GM23338 (cell line): ENCODE measurements around the gene PEPD. TPM values are rescaled to one million over a fixed set of nuclear protein-coding genes. Genes with fewer than 3 reads are reported as not detected.

ENCODE experiments used
- ATAC-seq: fragments of 200-7000 bp; cut with Tn5 transposase; 3 replicates; pipeline ENCODE4 v1.9.1; 2020
- DNase-seq: peaks from one replicate; pipeline ENCODE4 v3.0.0-alpha.2; 2015; ENCODE audit warnings: low spot score
- H2AFZ ChIP-seq: fragments of 200-600 bp; sonication (generic); 2 replicates; pipeline ENCODE4 v1.8.0; 2016; ENCODE audit warnings: antibody characterized with exemption, mild to moderate bottlenecking, moderate library complexity
- H3F3A ChIP-seq: fragments of 200-600 bp; sonication (generic); replicated peaks from 2 replicates; pipeline ENCODE4 v1.8.0; 2017; ENCODE audit warnings: antibody characterized with exemption, mixed run types, low read depth
- H3K27ac ChIP-seq: fragments of 200-600 bp; sonication (generic); 2 replicates; pipeline ENCODE4 v1.6.1; 2016; ENCODE audit warnings: low read depth
- H3K27me3 ChIP-seq: fragments of 200-600 bp; sonication (generic); 2 replicates; pipeline ENCODE4 v1.8.0; 2016; ENCODE audit warnings: mild to moderate bottlenecking, mixed run types, moderate library complexity; ENCODE audit not compliant: insufficient read depth
- H3K36me3 ChIP-seq: fragments of 200-600 bp; sonication (generic); 2 replicates; pipeline ENCODE4 v1.8.0; 2016; ENCODE audit warnings: mild to moderate bottlenecking; ENCODE audit not compliant: insufficient read depth
- H3K4me1 ChIP-seq: fragments of 200-600 bp; sonication (generic); 2 replicates; pipeline ENCODE4 v1.8.0; 2016; ENCODE audit warnings: mild to moderate bottlenecking, moderate library complexity; ENCODE audit not compliant: insufficient read depth
- H3K4me2 ChIP-seq: fragments of 200-600 bp; sonication (generic); 2 replicates; pipeline ENCODE4 v1.7.1; 2017; ENCODE audit warnings: mixed run types
- H3K4me3 ChIP-seq: fragments of 200-600 bp; sonication (generic); 2 replicates; pipeline ENCODE4 v1.6.1; 2016; ENCODE audit warnings: mixed run types
- H3K79me2 ChIP-seq: fragments of 200-600 bp; sonication (generic); replicated peaks from 2 replicates; pipeline ENCODE4 v1.8.0; 2017; ENCODE audit warnings: mild to moderate bottlenecking; ENCODE audit not compliant: insufficient read depth
- H3K9me2 ChIP-seq: fragments of 200-600 bp; sonication (generic); 2 replicates; pipeline ENCODE4 v1.8.0; 2017; ENCODE audit not compliant: insufficient read depth
- H4K20me1 ChIP-seq: fragments of 200-600 bp; sonication (generic); replicated peaks from 2 replicates; pipeline ENCODE4 v1.8.0; 2017; ENCODE audit warnings: mild to moderate bottlenecking; ENCODE audit not compliant: insufficient read depth
- H3K27ac Mint-ChIP-seq: 2 replicates; pipeline ENCODE4 v1.8.0; 2020; ENCODE audit warnings: inconsistent platforms, mild to moderate bottlenecking, moderate library complexity, mixed read lengths
- H3K27me3 Mint-ChIP-seq: 3 replicates; pipeline ENCODE4 v1.8.0; 2022; ENCODE audit warnings: low read depth, mild to moderate bottlenecking, moderate library complexity, mixed read lengths, inconsistent platforms; ENCODE audit not compliant: insufficient read depth, poor library complexity
- H3K36me3 Mint-ChIP-seq: 3 replicates; pipeline ENCODE4 v1.8.0; 2021; ENCODE audit warnings: low read depth, mild to moderate bottlenecking, inconsistent platforms, moderate library complexity, mixed read lengths
- H3K4me1 Mint-ChIP-seq: 3 replicates; pipeline ENCODE4 v1.8.0; 2020; ENCODE audit warnings: mild to moderate bottlenecking, inconsistent platforms, mixed read lengths
- H3K4me3 Mint-ChIP-seq: 3 replicates; pipeline ENCODE4 v1.8.0; 2021; ENCODE audit warnings: moderate library complexity, mild to moderate bottlenecking, inconsistent platforms, mixed read lengths
- H3K9me3 Mint-ChIP-seq: 3 replicates; pipeline ENCODE4 v1.8.0; 2020; ENCODE audit warnings: moderate library complexity, mild to moderate bottlenecking, inconsistent platforms, mixed read lengths
- CREB1 ChIP-seq: fragments of 250-450 bp; sonication (Bioruptor Pico); IDR thresholded peaks from 2 replicates; pipeline ENCODE4 v1.5.0; 2020; ENCODE audit warnings: low read depth, mild to moderate bottlenecking, moderate library complexity
- EZH2 ChIP-seq: fragments of 200-600 bp; sonication (generic); IDR thresholded peaks from one replicate; pipeline ENCODE4 v1.8.0; 2017; ENCODE audit warnings: antibody characterized with exemption, mild to moderate bottlenecking, low read depth; ENCODE audit not compliant: unreplicated experiment
- EZH2phosphoT487 ChIP-seq: fragments of 200-600 bp; sonication (generic); IDR thresholded peaks from one replicate; pipeline ENCODE4 v1.8.1; 2018; ENCODE audit warnings: antibody characterized with exemption; ENCODE audit not compliant: unreplicated experiment
- JUNB ChIP-seq: IDR thresholded peaks from one replicate; pipeline ENCODE4 v1.6.1; 2016; ENCODE audit warnings: antibody characterized with exemption; ENCODE audit not compliant: unreplicated experiment
- NANOG ChIP-seq: IDR thresholded peaks from 2 replicates; pipeline ENCODE4 v1.6.1; 2016; ENCODE audit warnings: antibody characterized with exemption, borderline replicate concordance
- STAT1 ChIP-seq: IDR thresholded peaks from one replicate; pipeline ENCODE4 v1.6.1; 2016; ENCODE audit warnings: antibody characterized with exemption; ENCODE audit not compliant: unreplicated experiment
- ZNF114 ChIP-seq: fragments of 250-450 bp; sonication (Bioruptor Pico); IDR thresholded peaks from 2 replicates; pipeline ENCODE4 v1.5.0; 2020; ENCODE audit warnings: mild to moderate bottlenecking, moderate library complexity
- ZNF331 ChIP-seq: fragments of 250-450 bp; sonication (Bioruptor Pico); IDR thresholded peaks from 2 replicates; pipeline ENCODE4 v1.5.0; 2020; ENCODE audit warnings: low read depth, mild to moderate bottlenecking, moderate library complexity
- polyA plus RNA-seq: library from polyadenylated mRNA; unstranded; fragments of >200 nt; fragmentation: Nextera tagmentation; extraction: Ambion mirVana; gene quantifications from 2 replicates; pipeline ENCODE4 v1.2.1, GENCODE V29; 2016
- total RNA-seq: library from RNA; depleted of rRNA; stranded (reverse); fragments of >200 nt; shearing (Covaris generic); gene quantifications from 2 replicates; pipeline ENCODE4 v1.2.3, GENCODE V29; 2014
- TF ChIP-seq, protein P1 (sequence below): IDR thresholded peaks from 2 replicates; pipeline ENCODE4 v1.6.1; 2016; ENCODE audit warnings: antibody characterized with exemption
- TF ChIP-seq, protein P2 (sequence below), 2 experiments: fragments of 200-600 bp in 1 of 2; sonication (generic) in 1 of 2; conservative IDR thresholded peaks; 2 replicates each; pipeline versions ENCODE4 v1.5.1 to v1.6.1; 2016 to 2017; ENCODE audit warnings: antibody characterized with exemption in 2 of 2, low read depth in 2 of 2, mild to moderate bottlenecking in 2 of 2, moderate library complexity in 1 of 2
- TF ChIP-seq, protein P3 (sequence below): IDR thresholded peaks from one replicate; pipeline ENCODE4 v1.6.1; 2018; ENCODE audit warnings: antibody characterized with exemption; ENCODE audit not compliant: unreplicated experiment

Gene PEPD
- total and polyA plus RNA-seq, 2 experiments from 2014 or later = 81.7 to 89.2 TPM

DNA sequence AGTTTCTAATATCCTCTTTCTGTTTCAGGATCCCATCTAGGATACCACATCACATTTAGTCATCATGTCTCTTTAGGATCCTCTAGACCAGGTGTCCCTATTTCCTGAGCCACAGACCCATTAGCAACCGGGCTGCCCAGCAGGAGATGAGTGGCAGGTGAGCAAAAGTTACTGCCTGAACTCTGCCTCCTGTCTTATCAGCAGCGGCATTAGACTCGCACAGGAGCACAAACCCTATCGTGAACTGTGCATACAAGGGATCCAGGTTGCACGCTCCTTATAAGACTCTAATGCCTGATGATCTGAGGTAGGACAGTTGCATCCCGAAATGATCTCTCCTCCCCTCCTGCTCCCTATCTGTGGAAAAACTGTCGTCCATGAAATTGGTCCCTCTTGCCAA, 155.9 kb downstream of the PEPD start:
- no peaks in the 10 kb centered on the region for H3F3A ChIP-seq
- ATAC-seq (no peak), DNase-seq (no peak)
- Mint-ChIP-seq H3K9me3 (no peaks in the 10 kb centered on the region), H3K27me3 (peaks cover 2% of the 10 kb centered on the region), H3K27ac (no peak overlapping the region), H3K36me3 (no peaks in the 10 kb centered on the region), H3K4me1 (no peaks in the 10 kb centered on the region), H3K4me3 (no peak overlapping the region)
- H3K9me2 ChIP-seq = no peaks in the 10 kb centered on the region
- TF ChIP-seq, protein P1, sequence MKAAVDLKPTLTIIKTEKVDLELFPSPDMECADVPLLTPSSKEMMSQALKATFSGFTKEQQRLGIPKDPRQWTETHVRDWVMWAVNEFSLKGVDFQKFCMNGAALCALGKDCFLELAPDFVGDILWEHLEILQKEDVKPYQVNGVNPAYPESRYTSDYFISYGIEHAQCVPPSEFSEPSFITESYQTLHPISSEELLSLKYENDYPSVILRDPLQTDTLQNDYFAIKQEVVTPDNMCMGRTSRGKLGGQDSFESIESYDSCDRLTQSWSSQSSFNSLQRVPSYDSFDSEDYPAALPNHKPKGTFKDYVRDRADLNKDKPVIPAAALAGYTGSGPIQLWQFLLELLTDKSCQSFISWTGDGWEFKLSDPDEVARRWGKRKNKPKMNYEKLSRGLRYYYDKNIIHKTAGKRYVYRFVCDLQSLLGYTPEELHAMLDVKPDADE = no peak
- TF ChIP-seq STAT1 (no peak), EZH2 (no peak), JUNB (no peak), NANOG (no peak), EZH2phosphoT487 (no peak), ZNF331 (no peak), ZNF114 (no peak), CREB1 (CRISPR knock-in tag) (no peak)
- TF ChIP-seq, protein P2, sequence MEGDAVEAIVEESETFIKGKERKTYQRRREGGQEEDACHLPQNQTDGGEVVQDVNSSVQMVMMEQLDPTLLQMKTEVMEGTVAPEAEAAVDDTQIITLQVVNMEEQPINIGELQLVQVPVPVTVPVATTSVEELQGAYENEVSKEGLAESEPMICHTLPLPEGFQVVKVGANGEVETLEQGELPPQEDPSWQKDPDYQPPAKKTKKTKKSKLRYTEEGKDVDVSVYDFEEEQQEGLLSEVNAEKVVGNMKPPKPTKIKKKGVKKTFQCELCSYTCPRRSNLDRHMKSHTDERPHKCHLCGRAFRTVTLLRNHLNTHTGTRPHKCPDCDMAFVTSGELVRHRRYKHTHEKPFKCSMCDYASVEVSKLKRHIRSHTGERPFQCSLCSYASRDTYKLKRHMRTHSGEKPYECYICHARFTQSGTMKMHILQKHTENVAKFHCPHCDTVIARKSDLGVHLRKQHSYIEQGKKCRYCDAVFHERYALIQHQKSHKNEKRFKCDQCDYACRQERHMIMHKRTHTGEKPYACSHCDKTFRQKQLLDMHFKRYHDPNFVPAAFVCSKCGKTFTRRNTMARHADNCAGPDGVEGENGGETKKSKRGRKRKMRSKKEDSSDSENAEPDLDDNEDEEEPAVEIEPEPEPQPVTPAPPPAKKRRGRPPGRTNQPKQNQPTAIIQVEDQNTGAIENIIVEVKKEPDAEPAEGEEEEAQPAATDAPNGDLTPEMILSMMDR (conservative IDR thresholded peaks at IDR 0.05; ENCODE audit: low read depth in 2 of 2) = no peak
- TF ChIP-seq, protein P3, sequence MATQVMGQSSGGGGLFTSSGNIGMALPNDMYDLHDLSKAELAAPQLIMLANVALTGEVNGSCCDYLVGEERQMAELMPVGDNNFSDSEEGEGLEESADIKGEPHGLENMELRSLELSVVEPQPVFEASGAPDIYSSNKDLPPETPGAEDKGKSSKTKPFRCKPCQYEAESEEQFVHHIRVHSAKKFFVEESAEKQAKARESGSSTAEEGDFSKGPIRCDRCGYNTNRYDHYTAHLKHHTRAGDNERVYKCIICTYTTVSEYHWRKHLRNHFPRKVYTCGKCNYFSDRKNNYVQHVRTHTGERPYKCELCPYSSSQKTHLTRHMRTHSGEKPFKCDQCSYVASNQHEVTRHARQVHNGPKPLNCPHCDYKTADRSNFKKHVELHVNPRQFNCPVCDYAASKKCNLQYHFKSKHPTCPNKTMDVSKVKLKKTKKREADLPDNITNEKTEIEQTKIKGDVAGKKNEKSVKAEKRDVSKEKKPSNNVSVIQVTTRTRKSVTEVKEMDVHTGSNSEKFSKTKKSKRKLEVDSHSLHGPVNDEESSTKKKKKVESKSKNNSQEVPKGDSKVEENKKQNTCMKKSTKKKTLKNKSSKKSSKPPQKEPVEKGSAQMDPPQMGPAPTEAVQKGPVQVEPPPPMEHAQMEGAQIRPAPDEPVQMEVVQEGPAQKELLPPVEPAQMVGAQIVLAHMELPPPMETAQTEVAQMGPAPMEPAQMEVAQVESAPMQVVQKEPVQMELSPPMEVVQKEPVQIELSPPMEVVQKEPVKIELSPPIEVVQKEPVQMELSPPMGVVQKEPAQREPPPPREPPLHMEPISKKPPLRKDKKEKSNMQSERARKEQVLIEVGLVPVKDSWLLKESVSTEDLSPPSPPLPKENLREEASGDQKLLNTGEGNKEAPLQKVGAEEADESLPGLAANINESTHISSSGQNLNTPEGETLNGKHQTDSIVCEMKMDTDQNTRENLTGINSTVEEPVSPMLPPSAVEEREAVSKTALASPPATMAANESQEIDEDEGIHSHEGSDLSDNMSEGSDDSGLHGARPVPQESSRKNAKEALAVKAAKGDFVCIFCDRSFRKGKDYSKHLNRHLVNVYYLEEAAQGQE = no peak
- H3K4me1 ChIP-seq = no peaks in the 10 kb centered on the region
- H3K36me3 ChIP-seq = no peaks in the 10 kb centered on the region
- H3K27me3 ChIP-seq = no peaks in the 10 kb centered on the region
- H2AFZ ChIP-seq = no peak overlapping the region
- H3K4me2 ChIP-seq = no peak overlapping the region
- H3K27ac ChIP-seq = no peak overlapping the region
- no peaks in the 10 kb centered on the region for H4K20me1 ChIP-seq
- no peaks in the 10 kb centered on the region for H3K79me2 ChIP-seq
- H3K4me3 ChIP-seq = no peak overlapping the region
